Fibroblast of lung (primary cell): ENCODE data around the gene CEP170. TPM values are rescaled to one million over a fixed set of nuclear protein-coding genes. Genes with fewer than 3 reads are reported as not detected.

ENCODE experiments used
- DNase-seq, 2 donors: peaks; one replicate each; pipeline versions ENCODE4 v3.0.0 to v3.0.0-alpha.2; 2010; ENCODE audit warnings: low read depth in 2 of 2
- H2AFZ ChIP-seq: 2 replicates; pipeline ENCODE4 v1.5.1; 2012; ENCODE audit warnings: low read length, control low read depth, inconsistent platforms
- H3K27ac ChIP-seq: 2 replicates; pipeline ENCODE4 v1.5.1; 2011; ENCODE audit warnings: low read length, control low read depth; ENCODE audit not compliant: insufficient read depth
- H3K27me3 ChIP-seq: 2 replicates; pipeline ENCODE4 v1.5.1; 2011; ENCODE audit warnings: mild to moderate bottlenecking, low read length; ENCODE audit not compliant: control insufficient read depth, insufficient read depth
- H3K36me3 ChIP-seq: 2 replicates; pipeline ENCODE4 v1.5.1; 2011; ENCODE audit warnings: low read length; ENCODE audit not compliant: control insufficient read depth, insufficient read depth
- H3K4me1 ChIP-seq: 2 replicates; pipeline ENCODE4 v1.5.1; 2011; ENCODE audit warnings: low read length; ENCODE audit not compliant: control insufficient read depth, insufficient read depth; ENCODE audit errors: extremely low read depth
- H3K4me2 ChIP-seq: 2 replicates; pipeline ENCODE4 v1.5.1; 2011; ENCODE audit warnings: low read length, control low read depth; ENCODE audit not compliant: insufficient read depth; ENCODE audit errors: extremely low read depth
- H3K4me3 ChIP-seq, 4 experiments: fragments of 200-600 bp in 1 of 4; sonication (generic) in 1 of 4; replicated peaks in 1 of 4; 2 replicates each; pipeline ENCODE4 v1.5.1; 2011 to 2016; ENCODE audit warnings: low read length in 4 of 4, low read depth in 3 of 4, mild to moderate bottlenecking in 3 of 4, control low read depth in 2 of 4, inconsistent platforms in 1 of 4, mixed read lengths in 1 of 4; ENCODE audit not compliant: insufficient read depth in 1 of 4; ENCODE audit errors: control extremely low read depth in 1 of 4
- H3K79me2 ChIP-seq: 2 replicates; pipeline ENCODE4 v1.5.1; 2012; ENCODE audit warnings: mild to moderate bottlenecking, low read length, inconsistent platforms; ENCODE audit not compliant: control insufficient read depth, insufficient read depth
- H3K9ac ChIP-seq: 2 replicates; pipeline ENCODE4 v1.5.1; 2011; ENCODE audit warnings: mild to moderate bottlenecking, low read length, control low read depth; ENCODE audit not compliant: insufficient read depth
- H3K9me3 ChIP-seq: 2 replicates; pipeline ENCODE4 v1.5.1; 2012; ENCODE audit warnings: low read depth, low read length; ENCODE audit not compliant: control insufficient read depth, insufficient read depth
- H4K20me1 ChIP-seq: 2 replicates; pipeline ENCODE4 v1.5.1; 2011; ENCODE audit warnings: low read length; ENCODE audit not compliant: control insufficient read depth, insufficient read depth; ENCODE audit errors: extremely low read depth
- EZH2 ChIP-seq: IDR thresholded peaks from 2 replicates; pipeline ENCODE4 v1.5.1; 2012; ENCODE audit warnings: low read length, control low read depth, mild to moderate bottlenecking; ENCODE audit errors: missing control alignments
- polyA plus RNA-seq, 2 donors: library from polyadenylated mRNA; depleted of rRNA in 1 of 2; stranded (reverse) in 1 of 2; unstranded in 1 of 2; fragments of >200 nt; gene quantifications; 2 replicates each; pipeline ENCODE4 v1.2.1, GENCODE V29; 2011 to 2012; ENCODE audit warnings: missing spikeins in 1 of 2
- total RNA-seq: library from RNA; depleted of rRNA; stranded (reverse); fragments of >200 nt; gene quantifications from 2 replicates; pipeline ENCODE4 v1.2.1, GENCODE V29; 2014
- TF ChIP-seq, protein P1 (sequence below), 2 donors: IDR thresholded peaks in 1 of 2; conservative IDR thresholded peaks in 1 of 2; 1 replicate in 1 of 2; 2 replicates in 1 of 2; pipeline ENCODE4 v1.5.1; 2011 to 2012; ENCODE audit warnings: low read length in 2 of 2, control low read depth in 1 of 2, inconsistent platforms in 1 of 2, low read depth in 1 of 2, mild to moderate bottlenecking in 1 of 2

The CEP170 gene
- total and polyA plus RNA-seq, 2 donors (not counting 1 experiment from before 2014, with no cell fraction given) = 86.0 to 92.0 TPM

DNA sequence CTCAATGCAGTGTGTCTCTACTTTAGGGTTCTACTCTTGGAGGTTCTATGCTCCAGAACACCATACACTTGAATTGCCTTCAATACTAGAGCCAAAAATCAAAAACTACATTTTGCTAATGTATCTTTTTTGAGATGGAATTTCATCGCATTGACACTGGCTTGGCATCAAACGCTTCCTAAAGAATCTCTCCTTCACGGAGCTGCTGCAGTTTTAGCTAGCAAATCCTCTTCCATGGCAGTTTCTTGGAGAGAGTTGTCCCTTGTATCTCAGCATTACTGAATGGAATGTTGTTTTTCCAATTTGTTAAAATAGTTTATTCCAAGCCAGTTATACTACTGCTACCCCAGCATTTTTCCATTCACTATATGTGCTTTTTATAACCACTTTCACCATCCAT lies 18.4 kb upstream of the CEP170 start:
- no peak overlapping the region for H3K4me3 ChIP-seq
- peaks cover 13% of the 10 kb centered on the region for H3K79me2 ChIP-seq
- H2AFZ ChIP-seq = no peak overlapping the region
- no peak overlapping the region for H3K4me2 ChIP-seq
- peaks cover 6% of the 10 kb centered on the region for H3K36me3 ChIP-seq
- H3K27me3 ChIP-seq = no peaks in the 10 kb centered on the region
- no peak overlapping the region for H3K9ac ChIP-seq
- H3K4me1 ChIP-seq = peaks cover 18% of the 10 kb centered on the region
- H3K9me3 ChIP-seq = no peaks in the 10 kb centered on the region
- no peak for TF ChIP-seq EZH2
- TF ChIP-seq, protein P1, sequence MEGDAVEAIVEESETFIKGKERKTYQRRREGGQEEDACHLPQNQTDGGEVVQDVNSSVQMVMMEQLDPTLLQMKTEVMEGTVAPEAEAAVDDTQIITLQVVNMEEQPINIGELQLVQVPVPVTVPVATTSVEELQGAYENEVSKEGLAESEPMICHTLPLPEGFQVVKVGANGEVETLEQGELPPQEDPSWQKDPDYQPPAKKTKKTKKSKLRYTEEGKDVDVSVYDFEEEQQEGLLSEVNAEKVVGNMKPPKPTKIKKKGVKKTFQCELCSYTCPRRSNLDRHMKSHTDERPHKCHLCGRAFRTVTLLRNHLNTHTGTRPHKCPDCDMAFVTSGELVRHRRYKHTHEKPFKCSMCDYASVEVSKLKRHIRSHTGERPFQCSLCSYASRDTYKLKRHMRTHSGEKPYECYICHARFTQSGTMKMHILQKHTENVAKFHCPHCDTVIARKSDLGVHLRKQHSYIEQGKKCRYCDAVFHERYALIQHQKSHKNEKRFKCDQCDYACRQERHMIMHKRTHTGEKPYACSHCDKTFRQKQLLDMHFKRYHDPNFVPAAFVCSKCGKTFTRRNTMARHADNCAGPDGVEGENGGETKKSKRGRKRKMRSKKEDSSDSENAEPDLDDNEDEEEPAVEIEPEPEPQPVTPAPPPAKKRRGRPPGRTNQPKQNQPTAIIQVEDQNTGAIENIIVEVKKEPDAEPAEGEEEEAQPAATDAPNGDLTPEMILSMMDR (conservative IDR thresholded peaks at IDR 0.05 in 1 of 2, IDR thresholded peaks at IDR 0.05 in 1 of 2; ENCODE audit: low read depth in 1 of 2, low read length in 2 of 2) = no peak
- no peak overlapping the region for H3K27ac ChIP-seq
- no peak for DNase-seq
- H4K20me1 ChIP-seq = no peaks in the 10 kb centered on the region

- no peak for TF ChIP-seq EZH2
- TF ChIP-seq, protein P1 (conservative IDR thresholded peaks at IDR 0.05 in 1 of 2, IDR thresholded peaks at IDR 0.05 in 1 of 2; ENCODE audit: low read depth in 1 of 2, low read length in 2 of 2) = no peak
- peaks cover 22% of the 10 kb centered on the region for H3K4me1 ChIP-seq
- DNase-seq = no peak
- no peak overlapping the region for H3K9ac ChIP-seq
- no peak overlapping the region for H3K4me3 ChIP-seq
- no peak overlapping the region for H3K27ac ChIP-seq
- H2AFZ ChIP-seq = no peak overlapping the region
- no peaks in the 10 kb centered on the region for H4K20me1 ChIP-seq
- H3K79me2 ChIP-seq = peaks cover 13% of the 10 kb centered on the region
- peak overlapping the region; percentile 48 for H3K4me2 ChIP-seq
- peaks cover 6% of the 10 kb centered on the region for H3K36me3 ChIP-seq
- no peaks in the 10 kb centered on the region for H3K27me3 ChIP-seq
- H3K9me3 ChIP-seq = no peaks in the 10 kb centered on the region
Observed at GRCh38 chr1:243272401-243272800, 17.3 kb upstream of the CEP170 start.

- no peaks in the 10 kb centered on the region for H3K27me3 ChIP-seq
- no peaks in the 10 kb centered on the region for H3K9me3 ChIP-seq
- H3K4me1 ChIP-seq = peaks cover 22% of the 10 kb centered on the region
- DNase-seq = peak in 1 of 2 donors; percentile 78
- no peak overlapping the region for H2AFZ ChIP-seq
- H3K27ac ChIP-seq = no peak overlapping the region
- H3K79me2 ChIP-seq = peaks cover 15% of the 10 kb centered on the region
- peak overlapping the region; percentile 48 for H3K4me2 ChIP-seq
- TF ChIP-seq, protein P1 (conservative IDR thresholded peaks at IDR 0.05 in 1 of 2, IDR thresholded peaks at IDR 0.05 in 1 of 2; ENCODE audit: low read depth in 1 of 2, low read length in 2 of 2) = no peak
- TF ChIP-seq EZH2 = no peak
- H3K36me3 ChIP-seq = peaks cover 6% of the 10 kb centered on the region
- no peak overlapping the region for H3K4me3 ChIP-seq
- no peaks in the 10 kb centered on the region for H4K20me1 ChIP-seq
- no peak overlapping the region for H3K9ac ChIP-seq
Observed at GRCh38 chr1:243271996-243272395, 16.9 kb upstream of the CEP170 start.
